ENCODE data around the gene IGSF9.

Gene IGSF9

GRCh38 chr1:159932296-159933285 lies 12.8 kb downstream of the IGSF9 start:
- H3K4me3 ChIP-seq (ENCODE audit: low read depth, low read length): no peak overlapping the region
- no peak for DNase-seq (ENCODE audit: low read depth)
- no peak for TF ChIP-seq MAX (IDR thresholded peaks at IDR 0.05; ENCODE audit: low read depth, low read length)
- no peak for TF ChIP-seq MYC (IDR thresholded peaks at IDR 0.05; ENCODE audit: low read depth, low read length)
- no peak for TF ChIP-seq POLR2A (IDR thresholded peaks at IDR 0.05; ENCODE audit: extremely low read depth, insufficient read length)
- TF ChIP-seq CTCF (IDR thresholded peaks at IDR 0.05; ENCODE audit: low read depth, low read length): no peak

GRCh38 chr1:159931795-159932173 lies 13.6 kb downstream of the IGSF9 start:
- no peak for TF ChIP-seq CTCF (IDR thresholded peaks at IDR 0.05; ENCODE audit: low read depth, low read length)
- no peak for TF ChIP-seq POLR2A (IDR thresholded peaks at IDR 0.05; ENCODE audit: extremely low read depth, insufficient read length)
- TF ChIP-seq MYC (IDR thresholded peaks at IDR 0.05; ENCODE audit: low read depth, low read length): no peak
- TF ChIP-seq MAX (IDR thresholded peaks at IDR 0.05; ENCODE audit: low read depth, low read length): no peak
- no peak overlapping the region for H3K4me3 ChIP-seq (ENCODE audit: low read depth, low read length)
- no peak for DNase-seq (ENCODE audit: low read depth)

GRCh38 chr1:159931101-159931794 lies 14.2 kb downstream of the IGSF9 start:
- no peak for TF ChIP-seq MAX (IDR thresholded peaks at IDR 0.05; ENCODE audit: low read depth, low read length)
- TF ChIP-seq POLR2A (IDR thresholded peaks at IDR 0.05; ENCODE audit: extremely low read depth, insufficient read length): no peak
- no peak for TF ChIP-seq CTCF (IDR thresholded peaks at IDR 0.05; ENCODE audit: low read depth, low read length)
- TF ChIP-seq MYC (IDR thresholded peaks at IDR 0.05; ENCODE audit: low read depth, low read length): no peak
- DNase-seq (ENCODE audit: low read depth): no peak

GRCh38 chr1:159930634-159931033 lies 14.8 kb downstream of the IGSF9 start:
- TF ChIP-seq CTCF (IDR thresholded peaks at IDR 0.05; ENCODE audit: low read depth, low read length): no peak
- TF ChIP-seq POLR2A (IDR thresholded peaks at IDR 0.05; ENCODE audit: extremely low read depth, insufficient read length): no peak
- no peak for TF ChIP-seq MYC (IDR thresholded peaks at IDR 0.05; ENCODE audit: low read depth, low read length)
- TF ChIP-seq MAX (IDR thresholded peaks at IDR 0.05; ENCODE audit: low read depth, low read length): no peak
- DNase-seq (ENCODE audit: low read depth): no peak
- H3K4me3 ChIP-seq (ENCODE audit: low read depth, low read length): no peak overlapping the region

More at GRCh38 chr1:159931101-159931794, 14.2 kb downstream of the IGSF9 start:
- H3K4me3 ChIP-seq (ENCODE audit: low read depth, low read length): no peak overlapping the region

GRCh38 chr1:159930216-159930615 lies 15.2 kb downstream of the IGSF9 start:
- no peak for DNase-seq (ENCODE audit: low read depth)
- no peak overlapping the region for H3K4me3 ChIP-seq (ENCODE audit: low read depth, low read length)
- TF ChIP-seq MYC (IDR thresholded peaks at IDR 0.05; ENCODE audit: low read depth, low read length): no peak
- TF ChIP-seq MAX (IDR thresholded peaks at IDR 0.05; ENCODE audit: low read depth, low read length): no peak
- TF ChIP-seq POLR2A (IDR thresholded peaks at IDR 0.05; ENCODE audit: extremely low read depth, insufficient read length): no peak
